ENCODE results near the gene SRSF1.
A peak's percentile ranks its signal among the peaks of the same experiment; 100 is the strongest.
"Not testable (repeated sequence)": the region's sequence is repeated elsewhere in the genome, so short reads cannot be mapped to it uniquely, and the experiment has no call there.

Gene SRSF1, protein sequence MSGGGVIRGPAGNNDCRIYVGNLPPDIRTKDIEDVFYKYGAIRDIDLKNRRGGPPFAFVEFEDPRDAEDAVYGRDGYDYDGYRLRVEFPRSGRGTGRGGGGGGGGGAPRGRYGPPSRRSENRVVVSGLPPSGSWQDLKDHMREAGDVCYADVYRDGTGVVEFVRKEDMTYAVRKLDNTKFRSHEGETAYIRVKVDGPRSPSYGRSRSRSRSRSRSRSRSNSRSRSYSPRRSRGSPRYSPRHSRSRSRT

DNA sequence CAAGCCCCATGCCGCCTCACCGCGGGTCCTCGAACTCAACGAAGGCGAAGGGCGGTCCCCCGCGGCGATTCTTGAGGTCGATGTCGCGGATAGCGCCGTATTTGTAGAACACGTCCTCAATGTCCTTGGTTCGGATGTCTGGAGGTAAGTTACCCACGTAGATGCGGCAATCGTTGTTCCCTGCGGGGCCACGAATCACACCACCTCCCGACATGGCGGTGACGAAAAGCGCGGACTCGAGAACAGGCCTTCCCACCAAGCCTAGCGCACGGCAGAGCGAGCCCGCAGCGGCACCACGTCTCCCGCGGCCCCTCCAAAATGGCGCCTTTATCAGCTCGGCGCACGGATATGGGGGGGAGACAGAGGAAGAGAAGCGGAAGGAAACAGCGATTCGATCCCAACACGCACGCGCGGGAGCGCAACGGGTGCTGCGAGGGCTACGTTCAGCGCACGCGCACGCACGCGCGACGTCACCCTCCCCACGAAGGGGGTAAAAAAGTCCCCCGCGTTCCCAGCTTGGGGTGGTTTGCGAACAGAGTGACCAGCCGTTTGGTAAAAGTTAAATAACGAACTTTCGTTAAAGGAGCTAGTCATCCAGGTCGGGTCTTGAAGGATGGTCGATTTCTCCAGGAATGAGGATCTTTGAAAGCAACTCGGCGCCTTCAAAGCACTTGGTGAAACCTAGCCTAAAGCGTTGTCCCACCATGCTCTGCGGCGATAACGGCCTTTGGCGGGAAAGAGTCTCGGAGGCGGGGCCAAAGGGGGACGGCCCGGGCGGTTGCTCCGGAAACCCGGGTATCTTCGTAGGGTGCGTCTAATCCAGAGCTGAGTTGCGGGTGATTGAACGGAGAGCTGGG, at the start of gene SRSF1:
Gene SRSF1 (minus strand): TSS at position 323 of the 857 bp plus-strand sequence. CDS start 109 bp downstream, at position 214.
- DNase-seq: peak; percentile 98

GRCh38 chr17:58056476-58056875, 49.4 kb upstream of the SRSF1 start:
- no peak for DNase-seq

DNA sequence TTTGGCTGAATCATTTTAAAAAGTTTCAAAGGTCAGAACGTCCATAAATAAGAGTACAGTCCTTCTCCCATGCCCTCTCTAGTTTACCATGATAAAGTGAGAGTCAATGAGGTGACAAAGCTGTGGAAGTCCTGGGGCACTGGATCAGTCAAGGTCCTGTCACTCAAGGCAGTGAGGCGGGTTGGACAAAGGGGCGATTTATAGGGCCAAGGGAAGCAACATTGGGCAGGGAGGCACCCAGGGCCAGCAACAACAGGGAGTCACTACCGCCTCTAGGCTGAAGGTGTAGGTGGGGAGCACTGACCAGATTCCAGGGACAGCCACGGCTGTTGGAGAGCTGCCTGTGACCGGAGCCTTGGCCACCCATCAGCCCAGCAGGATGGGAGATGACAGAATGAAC, 47.6 kb upstream of the SRSF1 start:
- no peak for DNase-seq

GRCh38 chr17:58052945-58053715, 46.1 kb upstream of the SRSF1 start:
- no peak for DNase-seq

DNA sequence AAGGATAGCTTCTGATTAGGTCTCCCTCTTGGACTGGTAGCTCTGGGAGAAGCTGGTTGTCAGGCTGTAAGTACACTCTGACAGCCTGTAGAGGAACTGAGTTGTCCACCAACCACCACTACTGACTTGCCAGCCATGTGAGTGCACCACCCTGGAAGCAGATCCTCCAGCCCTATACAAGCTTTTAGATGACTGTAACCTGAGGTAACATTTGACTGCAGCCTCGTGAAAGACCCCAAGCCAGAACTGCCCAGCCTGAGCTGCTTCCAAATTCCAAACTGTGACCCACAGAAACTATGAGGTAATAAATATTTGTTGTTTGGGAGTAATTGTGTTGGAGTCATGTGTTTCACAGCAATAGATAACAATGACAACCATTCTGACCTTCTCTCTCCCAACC, 45.4 kb upstream of the SRSF1 start:
- DNase-seq: no peak

- DNase-seq: no peak
Observed at GRCh38 chr17:58051468-58051867, 44.4 kb upstream of the SRSF1 start.

GRCh38 chr17:58050966-58051365, 43.9 kb upstream of the SRSF1 start:
- no peak for DNase-seq

DNA sequence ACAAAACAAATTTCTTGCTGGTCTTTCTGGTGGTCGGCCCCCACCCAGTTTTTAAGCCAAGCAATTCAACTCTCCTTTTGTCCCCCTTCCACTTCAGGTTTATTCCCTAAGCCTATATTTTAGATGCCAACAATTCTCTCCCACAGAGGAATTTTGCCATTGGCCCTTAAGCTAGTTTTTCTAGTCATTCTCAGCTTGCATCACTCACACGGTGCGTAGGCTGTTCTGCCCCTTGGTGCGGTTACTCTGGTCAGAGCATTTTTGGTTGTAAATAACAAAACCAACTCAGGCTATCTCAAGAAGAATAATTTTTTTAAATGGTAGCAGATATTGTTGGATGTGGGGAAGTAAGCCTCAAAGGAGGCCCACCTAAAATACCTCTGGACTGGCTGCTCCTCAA, 42.5 kb upstream of the SRSF1 start:
- no peak for DNase-seq

- DNase-seq: no peak
Observed at GRCh38 chr17:58047376-58048150, 40.5 kb upstream of the SRSF1 start.

DNA sequence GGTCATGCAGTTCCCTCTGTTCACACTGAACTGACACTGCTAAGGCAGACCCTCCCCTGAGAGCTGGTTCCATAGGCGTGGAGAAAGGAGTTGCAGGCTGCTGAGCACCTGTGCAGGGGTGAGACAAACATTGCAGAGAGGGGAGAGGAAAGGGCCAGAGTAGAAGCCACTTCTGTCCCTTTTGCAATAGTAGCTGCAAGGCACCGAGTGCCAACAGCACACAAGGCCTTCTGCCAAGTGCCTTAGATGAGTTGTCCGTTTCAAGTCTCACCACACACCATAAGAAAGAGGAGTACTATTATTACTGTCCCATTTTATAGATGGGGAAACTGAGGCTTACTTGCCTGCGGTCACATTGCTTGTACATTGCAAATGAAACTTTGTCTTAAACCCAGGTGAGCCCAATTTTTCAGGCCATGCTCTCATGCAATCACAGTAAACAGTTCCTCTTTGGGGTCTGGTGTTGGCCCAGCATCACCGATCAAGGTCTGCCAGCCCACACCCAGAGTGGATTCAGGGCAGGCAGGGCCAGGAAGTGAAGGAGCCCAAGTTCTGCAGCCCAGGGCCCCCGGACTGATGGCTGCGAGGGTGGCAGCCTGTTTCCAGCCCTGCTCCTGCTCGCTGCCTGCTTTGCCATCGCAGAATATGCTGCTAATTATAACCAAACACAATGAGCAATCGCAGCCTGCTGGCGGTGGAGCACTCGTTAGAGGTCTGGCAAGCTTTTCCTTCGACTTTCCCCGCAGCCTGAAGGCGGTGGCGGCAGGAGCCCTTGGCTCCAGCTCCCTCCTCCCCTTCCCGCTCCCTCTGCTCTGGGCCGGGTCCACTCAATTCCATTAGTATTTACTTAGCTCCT, 39.4 kb upstream of the SRSF1 start:
- DNase-seq: no peak

GRCh38 chr17:58044256-58044655, 37.2 kb upstream of the SRSF1 start:
- DNase-seq: not testable (repeated sequence)

DNA sequence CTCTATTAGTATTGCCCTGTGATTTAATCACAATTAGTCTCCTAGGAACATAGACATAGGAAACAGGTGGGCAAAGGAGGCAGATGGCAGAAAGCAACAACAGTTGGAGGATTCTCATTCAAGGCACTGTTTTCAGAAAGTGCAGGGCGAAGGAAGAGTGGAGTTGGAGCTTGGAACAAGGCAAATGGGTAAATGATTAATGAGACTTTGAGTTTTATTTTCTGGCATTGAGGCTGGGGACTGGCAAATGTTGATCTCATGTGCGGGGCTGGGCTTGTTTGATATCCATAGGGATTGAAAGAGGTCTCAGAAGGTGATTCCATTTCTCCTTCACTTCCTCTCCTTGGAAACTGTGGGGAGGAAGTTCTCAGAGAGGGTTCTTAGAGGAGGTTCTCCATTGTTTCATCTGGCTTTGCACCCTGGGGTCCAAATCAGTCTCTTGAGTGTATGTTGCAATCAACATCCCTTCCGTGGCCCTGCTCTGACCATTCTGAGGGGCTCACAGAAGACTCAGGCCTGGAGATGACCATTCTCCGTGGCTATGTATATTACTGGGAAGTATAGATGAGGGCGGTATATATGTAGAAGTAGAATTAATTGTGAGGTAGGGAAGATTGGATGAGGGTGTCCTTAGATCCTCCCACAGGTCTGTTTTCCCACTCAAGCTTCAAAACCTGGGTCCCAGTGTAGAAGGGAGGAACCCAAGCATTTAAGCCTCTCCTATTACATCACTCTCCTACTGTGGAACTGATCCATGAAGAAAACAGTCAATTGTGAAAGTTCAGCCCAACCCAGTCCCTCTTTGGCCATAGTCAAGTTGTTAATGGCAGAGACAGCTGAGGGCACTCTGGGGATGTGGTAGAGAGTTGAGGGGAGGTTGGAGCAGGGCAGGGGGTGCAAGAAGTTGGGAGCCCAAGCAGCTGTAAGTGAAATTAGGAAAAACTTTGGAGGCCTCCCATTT, 36.5 kb upstream of the SRSF1 start:
- no peak for DNase-seq

- DNase-seq: no peak
Observed at GRCh38 chr17:58041161-58041560, 34.1 kb upstream of the SRSF1 start.

GRCh38 chr17:58040386-58040785, 33.3 kb upstream of the SRSF1 start:
- no peak for DNase-seq

DNA sequence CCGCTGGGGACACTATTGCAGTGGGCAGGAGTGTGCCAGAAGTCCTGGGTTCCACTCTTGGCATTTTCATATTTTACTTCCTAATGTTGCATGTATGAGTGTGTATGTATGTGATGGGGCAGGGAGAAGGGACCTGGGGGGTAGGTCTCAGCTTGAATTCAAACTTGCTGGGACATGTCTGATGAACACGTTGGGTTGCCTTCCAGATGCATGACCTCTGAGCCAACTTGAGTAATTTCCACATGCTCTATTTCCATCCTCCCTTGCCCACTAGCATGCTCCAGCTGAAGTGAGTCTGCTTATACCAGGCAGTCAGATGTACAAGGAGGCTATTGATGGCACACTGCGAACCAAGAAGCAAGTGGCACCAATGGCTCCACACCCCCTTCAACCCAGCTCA, 32.9 kb upstream of the SRSF1 start:
- DNase-seq: no peak

- no peak for DNase-seq
Observed at GRCh38 chr17:58032691-58033415, 25.8 kb upstream of the SRSF1 start.

GRCh38 chr17:58028578-58028977, 21.5 kb upstream of the SRSF1 start:
- DNase-seq: no peak

- no peak for DNase-seq
Observed at GRCh38 chr17:58020401-58020800, 13.4 kb upstream of the SRSF1 start.

DNA sequence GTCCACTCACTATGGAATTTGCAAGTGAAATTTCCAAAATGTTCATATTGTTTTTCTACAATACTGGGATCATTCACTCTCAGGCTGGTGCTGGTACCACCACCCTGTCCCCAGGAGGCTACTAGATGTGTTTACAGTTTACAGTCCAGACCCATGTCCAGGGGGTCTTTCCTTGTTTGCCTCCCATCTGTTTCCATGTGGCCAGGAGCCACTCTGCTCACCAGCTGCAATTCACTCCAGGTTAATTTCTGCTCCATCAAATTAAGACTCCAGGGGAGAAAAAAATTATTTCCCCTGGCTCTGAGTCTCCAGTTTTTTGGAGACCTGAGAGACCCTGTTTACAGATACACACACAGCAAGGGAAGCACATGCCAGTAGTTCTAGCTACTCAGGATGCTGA, 12.5 kb upstream of the SRSF1 start:
- DNase-seq: no peak

DNA sequence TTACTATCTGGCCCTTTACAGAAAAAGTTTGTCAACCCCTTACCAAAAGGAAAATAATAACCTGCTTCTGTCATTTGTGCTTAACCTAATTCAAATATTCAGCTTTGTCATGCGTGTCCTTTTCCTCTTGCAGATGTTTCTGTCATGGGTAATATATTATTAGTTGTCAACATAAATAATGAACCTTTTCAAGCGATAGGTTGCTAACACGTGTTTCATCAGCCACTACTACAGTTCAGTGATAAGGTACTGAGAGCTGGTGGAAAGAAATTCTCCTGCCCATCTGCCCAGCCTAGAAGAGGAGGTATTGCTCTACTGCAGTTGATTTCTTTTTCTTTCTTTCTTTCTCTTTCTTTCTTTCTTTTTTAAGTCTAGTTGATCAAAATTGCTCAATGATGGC, 12.0 kb upstream of the SRSF1 start:
- no peak for DNase-seq

Data from right hindlimb (tissue), 1 donor.